ENCODE results near the gene MYT1. TPM values are rescaled to one million over a fixed set of nuclear protein-coding genes. Genes with fewer than 3 reads are reported as not detected.

Gene MYT1
- polyA plus RNA-seq = 35.8 and 42.4 TPM in 2 replicates
- 79.8 and 80.8 TPM in 2 replicates for polyA minus RNA-seq

GRCh38 chr20:64164123-64164836 lies at the start of gene MYT1:
TSS of gene MYT1 (plus strand) at chr20:64164452. CDS start at chr20:64198862, 34,410 bp downstream.
- H3K27me3 ChIP-seq (ENCODE audit: insufficient read depth, low read depth, low read length) = no peaks in the 10 kb centered on the region

More at GRCh38 chr20:64164123-64164836, at the start of gene MYT1:
- peak within 1 kb of the TSS; percentile 97 for H3K4me2 ChIP-seq (ENCODE audit: low read length)
- no peaks in the 10 kb centered on the region for H3K9me2 ChIP-seq (ENCODE audit: insufficient read depth, low read length)
- peak within 1 kb of the TSS; percentile 95 for H3K9ac ChIP-seq (ENCODE audit: low read length)
- peak within 1 kb of the TSS; percentile 99 for H3K27ac ChIP-seq (ENCODE audit: low read length)
- H3K9me3 ChIP-seq (ENCODE audit: low read length) = no peaks in the 10 kb centered on the region
- peaks cover 6% of the 10 kb centered on the region for H3F3A ChIP-seq (ENCODE audit: insufficient read depth, low read length, poor library complexity, severe bottlenecking)
- peak within 1 kb of the TSS; percentile 81 for H3K4me3 ChIP-seq (ENCODE audit: low read length)
- H2AFZ ChIP-seq (ENCODE audit: low read depth, low read length) = peak within 1 kb of the TSS; percentile 62
- no peak for TF ChIP-seq EZH2 (IDR thresholded peaks at IDR 0.05; ENCODE audit: borderline replicate concordance, insufficient read depth, low read length, poor library complexity, severe bottlenecking)
- no peak for TF ChIP-seq TAF1 (IDR thresholded peaks at IDR 0.05; ENCODE audit: low read depth)
- TF ChIP-seq RAD21 (conservative IDR thresholded peaks at IDR 0.05) = no peak
- peak; percentile 86 for TF ChIP-seq REST (IDR thresholded peaks at IDR 0.05; ENCODE audit: borderline replicate concordance)
- peak; percentile 73 for TF ChIP-seq MXI1 (conservative IDR thresholded peaks at IDR 0.05; ENCODE audit: poor library complexity, severe bottlenecking)
- peak; percentile 66 for TF ChIP-seq EP300 (conservative IDR thresholded peaks at IDR 0.05; ENCODE audit: poor library complexity, severe bottlenecking)
- no peak for TF ChIP-seq CTCF (IDR thresholded peaks at IDR 0.05; ENCODE audit: poor library complexity, severe bottlenecking)
- no peak for TF ChIP-seq SMC3 (conservative IDR thresholded peaks at IDR 0.05; ENCODE audit: poor library complexity)
- TF ChIP-seq POLR2AphosphoS5 (IDR thresholded peaks at IDR 0.05) = peak; percentile 89
- H4K20me1 ChIP-seq (ENCODE audit: insufficient read depth) = no peaks in the 10 kb centered on the region
- H3K79me2 ChIP-seq (replicated peaks; ENCODE audit: insufficient read depth, low read length) = peaks cover 88% of the 10 kb centered on the region
- H3K36me3 ChIP-seq (ENCODE audit: insufficient read depth, low read length) = no peaks in the 10 kb centered on the region

Measured in neural cell (in vitro differentiated cells).